HG02571 (cell line): ENCODE measurements around the gene BCL10.

ENCODE experiments used
- ATAC-seq: cut with Tn5 transposase; IDR thresholded peaks from one replicate; pipeline ENCODE4 v1.9.1; 2021; ENCODE audit warnings: mild to moderate bottlenecking, moderate library complexity; ENCODE audit not compliant: unreplicated experiment

Gene BCL10

DNA sequence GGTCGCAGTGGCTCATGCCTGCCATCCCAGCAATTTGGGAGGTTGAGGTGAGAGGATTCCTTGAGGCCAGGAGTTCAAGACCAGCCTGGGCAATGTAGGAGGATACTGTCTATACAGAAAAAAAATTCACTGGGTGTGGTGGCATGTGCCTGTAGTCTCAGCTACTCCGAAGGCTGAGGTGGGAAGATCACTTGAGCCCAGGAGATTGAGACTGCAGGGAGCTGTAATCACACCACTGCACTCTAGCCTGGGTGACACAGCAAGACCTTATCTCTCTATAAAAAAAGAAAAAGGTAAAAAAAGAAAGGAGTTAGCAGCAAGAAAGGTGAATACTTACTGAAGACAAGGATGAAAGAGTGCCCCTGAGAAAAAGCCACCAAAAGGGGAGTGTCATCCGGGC, 23.7 kb upstream of the BCL10 start:
- ATAC-seq = no peak

DNA sequence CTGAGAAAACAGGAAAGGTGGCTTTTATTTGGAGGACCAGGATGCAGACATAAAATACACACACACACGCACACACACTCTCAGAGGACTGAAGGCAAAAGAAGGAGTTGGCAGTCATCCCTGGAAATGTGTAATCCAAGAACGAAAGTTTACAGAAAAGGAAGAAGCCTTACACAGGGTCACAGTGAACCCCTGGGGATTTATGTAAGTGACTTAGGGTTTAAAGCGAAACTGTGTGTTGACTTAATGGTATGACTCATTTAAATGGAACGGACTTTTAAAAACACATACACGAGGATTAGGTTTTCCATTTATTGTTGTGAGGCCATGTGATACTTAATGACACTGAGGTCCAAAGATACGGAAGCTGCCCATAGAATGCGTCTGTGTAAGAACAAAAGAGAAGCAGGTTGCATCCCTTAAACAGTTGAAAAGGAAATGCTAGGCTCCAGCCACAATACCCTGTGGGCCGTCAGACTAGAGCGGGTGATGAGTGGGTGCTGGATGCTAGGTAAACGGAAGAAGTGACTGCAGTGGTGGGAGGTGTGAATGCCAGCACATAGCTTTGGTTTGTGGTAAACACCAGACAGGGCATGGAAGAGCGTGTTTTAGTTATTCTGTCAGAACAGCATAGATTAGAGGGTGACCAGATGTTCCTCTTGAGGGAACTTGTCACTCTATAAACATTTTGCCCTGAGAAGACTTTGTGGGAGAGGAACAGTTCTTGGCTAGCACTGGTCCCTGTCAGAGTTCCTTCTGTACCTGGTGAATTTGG, 21.6 kb upstream of the BCL10 start:
- ATAC-seq = peak; percentile 91

DNA sequence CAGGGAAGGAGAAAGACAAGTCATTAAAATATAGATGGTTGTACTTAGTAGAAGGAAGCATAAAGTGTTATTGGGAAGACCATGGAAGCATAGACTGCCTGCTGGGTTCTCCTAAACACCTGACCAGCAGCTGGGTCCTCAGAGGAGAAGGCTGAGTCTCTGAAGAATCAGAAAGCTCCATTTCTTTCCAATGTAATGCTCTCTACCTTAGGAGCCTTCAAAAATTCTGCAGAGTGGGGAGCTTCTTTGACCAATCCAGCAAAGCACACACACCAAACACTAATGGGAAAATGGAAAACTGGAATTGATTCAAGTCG, 21.1 kb upstream of the BCL10 start:
- ATAC-seq = no peak

DNA sequence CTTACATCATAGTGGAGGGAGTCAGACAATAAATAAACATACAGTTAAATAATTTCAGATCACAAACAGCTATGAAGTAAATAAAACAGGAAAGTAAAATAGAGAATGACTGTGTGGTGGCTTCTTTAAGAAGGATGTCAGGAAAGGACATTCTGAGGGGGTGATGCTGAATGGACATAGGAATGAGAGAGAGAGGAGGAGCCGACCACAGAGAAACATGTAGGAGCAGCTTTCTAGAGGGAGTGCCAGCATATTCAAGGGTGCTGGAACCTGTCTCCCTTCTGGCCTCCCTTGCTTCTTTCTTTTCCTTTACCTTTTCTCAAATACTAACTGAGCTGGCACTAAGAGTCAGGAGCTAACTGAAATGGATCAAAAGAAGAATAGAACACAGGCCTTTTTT, 20.5 kb upstream of the BCL10 start:
- no peak for ATAC-seq

DNA sequence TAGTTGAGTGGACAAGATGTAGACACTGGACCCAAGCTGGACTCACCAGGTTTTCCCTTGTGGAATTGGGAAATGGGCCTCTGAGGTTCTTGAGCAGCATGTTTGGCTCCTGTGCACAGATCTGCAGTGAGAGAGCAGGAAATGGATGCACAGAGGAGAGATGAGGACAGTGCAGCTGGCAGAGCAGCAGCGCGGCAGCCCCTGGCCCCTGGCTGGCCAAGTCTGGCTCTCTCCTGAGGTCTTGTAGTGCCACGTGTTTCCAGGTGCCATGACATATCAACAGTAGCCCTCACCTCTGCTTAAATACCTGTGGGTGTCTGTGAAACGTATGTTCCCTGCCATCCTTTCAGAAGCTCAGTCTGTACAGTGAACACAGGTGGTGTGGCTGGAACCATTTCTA, 19.2 kb upstream of the BCL10 start:
- no peak for ATAC-seq

DNA sequence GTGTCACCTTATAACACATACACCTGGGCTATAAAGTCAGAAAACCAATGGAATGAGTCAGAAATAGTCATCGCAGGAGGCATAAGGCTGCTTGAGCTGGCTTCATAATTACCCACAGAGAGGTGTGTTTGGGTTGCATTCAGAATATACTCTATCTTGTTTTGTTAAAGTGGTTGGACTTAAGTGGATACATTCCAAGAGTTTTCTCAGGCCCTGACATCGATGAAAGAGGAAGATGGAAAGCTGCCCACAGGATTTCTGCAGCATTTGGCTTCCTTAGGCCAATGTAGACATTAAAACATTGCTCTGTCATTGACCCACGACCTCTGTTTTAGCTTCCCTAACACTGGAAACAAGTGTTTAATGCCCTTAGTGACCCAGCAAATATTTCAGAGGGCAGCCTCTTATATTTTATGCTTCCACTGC, 18.6 kb upstream of the BCL10 start:
- no peak for ATAC-seq

DNA sequence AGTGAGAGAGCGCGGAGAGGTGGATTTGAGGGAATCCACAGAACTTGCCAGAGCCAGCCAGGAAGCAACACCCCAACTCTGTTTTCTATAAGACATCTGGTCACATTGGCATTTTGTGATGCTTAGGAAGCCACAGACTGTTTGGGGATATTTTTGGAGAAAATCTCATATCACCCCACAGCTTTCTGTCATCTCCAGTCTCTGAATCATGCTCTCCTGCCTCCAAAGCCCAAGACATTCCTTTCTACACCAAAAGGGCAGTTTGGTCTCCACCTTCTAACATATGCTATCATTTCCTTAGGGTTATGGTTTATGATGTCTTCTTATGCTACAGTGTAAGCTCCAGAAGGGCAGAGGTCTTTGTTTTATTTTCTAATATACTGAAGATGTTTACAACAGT, 14.4 kb upstream of the BCL10 start:
- ATAC-seq = no peak

DNA sequence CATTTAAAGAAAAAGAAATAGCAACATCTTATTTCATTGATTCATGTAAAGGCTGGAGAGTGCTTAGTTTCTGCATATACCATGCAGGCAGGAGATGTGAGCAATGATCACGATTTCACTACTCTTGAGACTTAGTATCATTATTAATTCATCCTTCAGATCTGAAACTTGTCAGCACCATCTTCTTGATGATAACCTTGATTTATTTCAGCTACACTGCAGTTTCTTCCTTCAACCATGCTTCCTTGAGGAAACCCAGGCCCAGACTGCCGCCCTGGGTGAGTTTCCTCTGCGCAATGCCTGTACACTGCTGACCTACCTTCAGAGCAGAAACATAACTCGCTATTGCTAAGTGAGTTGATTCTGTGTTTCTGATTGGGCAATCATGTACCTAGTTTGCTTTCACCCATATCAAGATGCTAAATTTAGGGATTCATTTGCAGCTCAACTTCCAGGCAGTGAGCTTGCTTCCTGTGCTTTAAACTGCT, 13.5 kb upstream of the BCL10 start:
- ATAC-seq = no peak

DNA sequence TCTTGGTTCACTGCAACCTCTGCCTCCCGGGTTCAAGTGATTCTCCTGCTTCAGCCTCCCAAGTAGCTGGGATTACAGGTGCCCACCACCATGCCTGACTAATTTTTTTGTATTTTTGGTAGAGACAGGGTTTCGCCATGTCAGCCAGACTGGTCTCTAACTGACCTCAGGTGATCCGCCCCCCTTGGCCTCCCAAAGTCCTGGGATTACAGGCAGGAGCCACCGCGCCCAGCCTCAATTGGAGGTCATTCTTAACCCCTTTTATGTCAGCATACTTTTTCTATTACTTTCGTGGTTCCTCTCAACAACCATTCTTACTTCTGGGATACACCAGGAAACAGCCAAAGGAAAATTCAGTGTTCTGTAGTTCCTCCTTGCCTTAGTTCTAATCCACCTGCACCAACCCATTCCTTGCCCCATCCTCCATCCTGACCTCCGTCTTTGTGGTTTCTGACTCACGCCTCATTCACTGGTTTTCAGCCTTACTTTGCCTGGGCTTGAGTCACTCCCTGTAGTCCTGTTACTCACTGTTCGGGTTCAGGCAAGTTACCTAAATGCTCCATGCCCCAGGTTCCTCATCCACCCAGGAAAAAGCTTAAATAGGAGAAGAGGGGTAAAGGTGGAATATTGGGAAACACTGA, 12.9 kb upstream of the BCL10 start:
- no peak for ATAC-seq

DNA sequence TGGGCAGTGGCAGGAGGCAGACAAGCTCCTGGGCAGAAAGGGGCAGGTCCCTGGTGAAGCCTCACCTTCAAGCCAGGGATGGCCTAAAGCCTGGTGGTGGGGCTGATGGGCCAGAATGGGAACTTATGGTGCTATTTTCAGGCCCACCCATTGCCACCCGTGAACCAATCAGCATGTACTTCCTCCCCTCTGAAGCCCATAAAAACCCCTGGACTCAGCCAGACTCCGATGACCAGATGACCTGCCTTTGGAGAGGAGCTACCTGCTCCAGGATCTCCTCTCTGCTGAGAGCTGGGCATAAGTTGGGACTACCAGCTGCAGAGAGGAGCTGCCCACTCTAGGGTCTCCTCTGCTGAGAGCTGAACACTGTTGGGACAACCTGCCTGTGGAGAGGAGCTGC, 7.8 kb upstream of the BCL10 start:
- no peak for ATAC-seq

DNA sequence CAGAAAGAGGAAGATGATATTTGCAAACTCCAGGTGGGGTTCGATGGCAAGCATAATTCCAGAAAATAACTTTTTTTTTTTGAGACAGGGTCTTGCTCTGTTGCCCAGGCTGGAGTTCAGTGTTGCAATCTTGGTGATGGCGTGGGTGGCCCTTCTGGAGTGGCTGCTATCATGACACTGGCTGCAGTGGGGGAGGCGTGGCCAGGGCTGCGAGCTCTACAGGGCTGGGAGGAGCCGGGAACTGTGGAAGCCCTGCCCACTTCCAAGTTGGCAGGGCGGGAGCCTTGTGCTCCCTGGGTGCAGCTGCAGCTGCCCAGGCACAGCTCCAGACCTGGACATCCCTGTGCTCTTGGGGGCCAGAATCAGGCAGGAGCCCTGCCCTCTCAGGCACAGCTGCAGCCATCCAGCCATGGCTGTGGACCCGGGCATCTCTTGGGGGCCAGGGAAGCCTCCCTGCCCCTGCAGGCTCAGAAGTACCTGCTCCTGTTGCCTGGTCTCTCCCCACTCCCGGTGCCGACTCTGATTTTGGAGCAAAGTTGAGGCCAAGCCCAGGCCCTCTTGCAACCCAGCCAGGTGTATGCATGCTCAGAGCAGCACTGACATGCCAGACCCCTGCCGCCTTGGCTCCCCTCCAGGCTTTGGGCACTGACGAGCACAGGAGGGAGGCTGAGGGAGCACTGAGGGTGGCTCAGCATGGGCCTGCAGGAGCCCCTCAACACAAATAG, 7.2 kb upstream of the BCL10 start:
- no peak for ATAC-seq

DNA sequence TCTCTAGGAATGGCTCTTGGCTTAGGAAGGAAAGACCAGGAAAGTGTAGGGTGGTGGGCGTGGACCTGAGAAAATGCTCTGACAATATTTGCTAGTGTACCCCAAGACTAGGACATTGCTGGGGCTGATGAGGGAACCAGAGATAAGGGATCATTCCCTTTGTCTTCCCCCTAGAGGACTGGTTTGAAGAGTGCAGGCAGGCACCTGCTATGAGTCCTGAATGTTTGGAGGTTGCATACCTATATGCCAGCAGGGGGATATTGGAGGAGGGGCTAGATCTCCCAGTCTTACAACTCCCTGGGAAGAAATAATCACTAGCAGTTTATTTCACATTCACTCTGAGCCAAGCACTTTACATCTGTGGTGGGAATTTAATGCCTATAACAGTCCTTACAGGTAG, 6.0 kb upstream of the BCL10 start:
- ATAC-seq = no peak

DNA sequence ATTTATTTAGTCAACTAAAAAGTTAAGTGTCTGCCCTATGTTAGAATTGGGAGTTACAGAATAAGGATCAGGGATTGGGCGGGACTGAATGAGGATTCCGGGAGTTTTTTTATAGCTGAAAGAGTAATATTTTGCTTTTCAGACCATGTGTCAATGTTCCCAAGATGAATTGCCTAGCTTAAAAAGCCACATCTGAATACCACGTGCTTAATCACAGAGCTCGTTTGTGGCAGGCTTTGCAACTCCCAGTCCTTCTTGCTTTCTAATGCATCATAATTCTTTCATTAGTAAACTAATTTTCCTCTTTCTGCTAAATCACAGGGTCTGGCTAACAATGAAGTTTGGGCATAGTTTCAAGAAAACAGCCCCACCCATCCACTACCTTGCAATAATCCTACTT, 4.2 kb upstream of the BCL10 start:
- no peak for ATAC-seq

DNA sequence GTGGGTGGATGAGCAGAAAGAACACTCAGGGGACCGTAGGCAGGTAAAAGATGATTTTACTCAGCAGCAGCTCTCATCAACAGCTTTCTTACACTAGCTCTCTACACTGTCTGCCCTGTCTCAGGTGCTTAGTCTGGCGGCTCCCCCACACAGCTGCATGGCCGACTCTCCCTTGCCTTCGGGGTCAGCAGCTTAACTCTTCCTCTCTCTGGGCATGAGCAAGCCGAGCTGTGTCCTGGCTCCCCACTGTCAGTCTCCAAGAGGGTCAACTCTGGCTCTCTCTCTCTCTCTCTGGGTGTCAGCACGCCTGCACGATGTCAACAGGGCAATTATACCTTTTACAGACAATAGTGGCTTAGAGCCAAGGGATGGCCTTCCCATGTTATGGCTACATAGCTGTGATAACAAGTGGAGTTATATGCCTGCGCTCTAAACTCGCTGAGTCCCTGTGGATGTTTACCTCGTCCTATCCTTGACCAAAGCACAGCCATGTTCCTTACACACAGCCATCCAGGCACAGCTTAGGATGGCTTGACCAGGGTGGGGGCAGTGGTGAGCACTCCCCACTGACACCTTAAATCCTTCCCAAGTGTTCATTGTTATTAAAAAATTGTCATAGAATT, 3.1 kb upstream of the BCL10 start:
- no peak for ATAC-seq

DNA sequence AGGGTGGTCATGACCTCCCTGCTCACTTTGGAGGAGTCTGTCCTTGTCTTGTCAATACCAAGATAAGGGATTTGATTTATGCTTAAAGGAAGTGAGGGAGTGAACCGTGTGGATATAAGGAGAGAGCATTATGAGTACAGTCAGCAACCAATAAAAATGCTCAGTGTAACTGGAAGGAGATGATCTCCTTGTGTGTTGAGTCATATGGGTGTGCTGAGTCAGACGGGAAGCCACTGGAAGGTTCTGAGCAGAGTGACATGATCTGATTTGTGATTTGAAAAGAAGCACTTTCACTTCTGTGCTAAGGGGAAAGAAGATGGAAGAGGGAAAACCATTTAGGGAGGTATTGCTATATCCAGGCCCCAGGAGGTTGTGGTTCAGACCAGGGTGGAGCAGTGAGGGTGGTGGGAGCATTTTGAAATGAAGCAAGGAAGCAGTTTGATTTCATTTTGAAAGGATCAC, 2.5 kb upstream of the BCL10 start:
- ATAC-seq = no peak

DNA sequence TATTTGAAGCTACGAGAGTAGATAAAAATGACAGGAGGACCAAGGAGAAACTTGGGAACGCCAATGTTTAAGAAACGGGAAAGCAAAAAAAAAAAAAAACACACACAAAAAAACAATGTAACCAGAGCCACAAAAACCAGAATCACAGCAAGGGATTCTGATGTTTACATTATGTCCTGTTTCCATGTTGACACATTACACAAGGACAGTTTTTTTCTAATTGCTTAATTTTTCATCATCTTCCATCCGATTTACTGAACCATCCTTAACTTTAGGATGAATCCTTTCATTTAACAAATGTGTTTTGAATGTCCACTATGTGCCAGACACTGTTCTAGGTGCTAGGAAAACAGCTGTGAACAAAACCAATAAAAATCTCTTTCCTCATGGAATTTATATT, 1.4 kb upstream of the BCL10 start:
- no peak for ATAC-seq

DNA sequence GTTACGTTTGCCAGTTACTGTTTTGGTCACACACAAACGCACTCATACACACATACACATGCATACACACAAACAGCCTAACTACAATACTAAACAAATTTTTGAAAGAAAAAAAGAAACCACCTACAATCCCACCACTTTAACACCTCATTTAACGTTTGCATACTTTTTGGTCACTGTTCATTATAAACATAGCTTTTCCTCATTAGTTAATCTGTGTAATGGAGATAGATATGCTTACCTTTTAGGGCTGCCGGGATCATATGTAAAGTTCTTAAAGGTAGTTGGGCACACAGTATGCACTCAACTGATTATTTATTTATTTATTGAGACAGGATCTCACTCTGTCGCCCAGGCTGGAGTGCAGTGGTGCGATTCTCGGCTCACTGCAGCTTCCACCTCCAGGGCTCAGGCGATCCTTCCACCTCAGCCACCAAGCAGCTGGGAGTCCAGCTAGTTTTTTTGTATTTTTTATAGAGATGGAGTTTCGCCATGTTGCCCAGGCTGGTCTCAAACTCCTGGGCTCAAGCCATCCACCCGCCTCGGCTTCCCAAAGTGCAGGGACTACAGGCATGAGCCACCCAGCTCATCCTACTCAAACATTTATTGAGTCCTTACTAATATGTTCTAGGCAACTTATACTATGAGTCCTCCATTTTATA, 677 bp upstream of the BCL10 start:
- ATAC-seq = no peak

DNA sequence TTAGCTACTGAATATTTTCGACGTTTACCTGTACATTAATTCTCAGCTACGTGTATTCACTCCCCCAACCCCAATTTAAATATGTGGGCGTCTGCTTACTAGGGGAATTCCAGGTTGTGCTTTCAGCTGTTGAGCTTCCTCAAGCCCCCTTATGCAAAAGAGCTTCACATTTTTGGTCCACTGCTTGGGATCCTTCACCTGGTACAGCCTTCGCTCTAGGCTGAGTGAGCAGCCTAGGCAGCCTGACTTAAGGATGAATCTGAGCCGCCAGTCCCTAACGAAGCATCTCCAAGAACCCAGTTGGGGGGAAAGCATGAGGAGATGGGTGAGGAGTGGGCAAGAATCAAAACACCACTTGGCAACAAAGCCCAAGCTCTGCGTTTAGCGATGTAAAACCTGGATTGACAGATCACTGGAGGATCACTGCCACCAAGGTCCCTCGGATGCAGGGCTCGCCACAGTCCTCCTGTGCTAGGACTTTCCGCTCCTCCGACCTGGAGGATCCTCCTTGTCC, 674 bp downstream of the BCL10 start:
- peak; percentile 24 for ATAC-seq

DNA sequence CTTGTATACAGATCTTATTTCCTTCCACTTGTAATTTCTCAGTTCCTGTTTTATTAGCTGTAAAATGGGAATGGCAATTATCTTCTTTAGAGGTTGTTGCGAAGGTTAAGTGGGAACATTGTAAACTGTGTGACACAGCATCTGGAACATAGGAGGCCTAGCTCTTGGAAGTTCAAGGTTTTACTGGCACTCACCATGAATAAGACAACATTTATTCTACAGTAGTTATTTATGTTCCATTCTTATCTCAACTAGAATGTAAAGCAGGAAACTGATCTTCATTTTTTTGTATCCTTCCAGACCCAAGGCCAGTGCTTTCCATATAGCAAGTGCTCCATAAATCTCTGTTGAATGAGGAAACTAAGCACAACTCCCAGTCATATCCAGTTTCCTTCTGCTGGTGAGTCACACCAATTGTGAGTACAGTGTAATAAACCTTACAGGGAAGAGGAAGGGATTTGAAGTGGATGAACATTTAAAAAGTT, 1.4 kb downstream of the BCL10 start:
- no peak for ATAC-seq

DNA sequence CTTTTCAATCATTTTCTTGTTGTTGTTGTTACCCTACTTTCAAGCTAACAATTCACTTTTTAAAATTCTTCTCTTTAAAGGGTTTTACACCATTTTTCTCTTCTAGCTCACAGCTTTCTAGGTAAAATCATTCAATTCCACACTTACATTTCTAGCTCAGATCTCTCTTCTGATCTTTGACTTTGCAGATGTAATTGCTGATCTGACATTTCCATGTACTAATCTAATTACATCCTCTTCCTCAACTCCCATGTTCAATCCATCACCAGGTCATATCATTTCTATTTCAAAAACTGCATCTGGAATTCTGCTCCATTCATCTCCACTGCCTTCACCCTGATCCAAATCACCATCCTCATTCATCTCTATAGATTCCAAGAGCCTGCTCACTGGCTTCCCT, 3.0 kb downstream of the BCL10 start:
- ATAC-seq = no peak
